ENCODE data around the gene OSGEPL1.

OSGEPL1 gene, protein sequence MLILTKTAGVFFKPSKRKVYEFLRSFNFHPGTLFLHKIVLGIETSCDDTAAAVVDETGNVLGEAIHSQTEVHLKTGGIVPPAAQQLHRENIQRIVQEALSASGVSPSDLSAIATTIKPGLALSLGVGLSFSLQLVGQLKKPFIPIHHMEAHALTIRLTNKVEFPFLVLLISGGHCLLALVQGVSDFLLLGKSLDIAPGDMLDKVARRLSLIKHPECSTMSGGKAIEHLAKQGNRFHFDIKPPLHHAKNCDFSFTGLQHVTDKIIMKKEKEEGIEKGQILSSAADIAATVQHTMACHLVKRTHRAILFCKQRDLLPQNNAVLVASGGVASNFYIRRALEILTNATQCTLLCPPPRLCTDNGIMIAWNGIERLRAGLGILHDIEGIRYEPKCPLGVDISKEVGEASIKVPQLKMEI

DNA sequence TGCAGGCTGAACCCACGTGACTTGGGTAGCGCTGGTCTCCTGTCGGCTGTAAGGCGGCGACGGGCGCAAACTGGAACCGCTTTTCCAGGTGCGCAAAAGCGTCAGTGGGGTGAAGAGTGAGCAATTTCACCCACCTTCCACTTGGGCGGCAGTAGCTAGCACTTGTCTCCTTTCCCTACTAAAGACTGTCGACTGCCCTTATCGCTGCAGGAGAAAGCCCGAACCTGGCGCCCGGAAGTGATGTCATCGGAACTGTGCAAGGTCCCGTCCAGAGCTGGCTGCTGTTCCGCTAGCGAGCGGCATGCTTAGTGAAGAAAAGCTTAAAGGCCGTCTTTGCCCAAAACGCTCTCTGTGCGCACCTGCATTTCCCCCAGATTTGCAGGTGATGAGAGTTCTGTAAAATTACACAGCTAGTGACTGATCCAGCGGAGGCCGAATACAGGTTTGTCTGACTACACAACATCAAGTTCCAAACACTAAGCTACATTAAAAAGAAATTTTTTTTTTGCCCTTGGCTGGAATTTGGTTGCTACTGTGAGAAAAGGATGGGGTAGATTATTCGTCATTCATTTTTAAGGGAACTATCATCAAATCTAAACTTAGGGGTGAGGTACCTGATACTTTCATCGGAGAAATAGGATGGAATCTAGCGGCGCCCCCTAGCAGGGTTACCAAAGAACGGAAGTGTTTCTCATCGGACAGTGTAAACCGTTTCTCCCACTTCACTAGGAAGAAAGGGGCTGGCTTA lies at the start of gene OSGEPL1:
Gene OSGEPL1 (minus strand): TSS at position 242 of the 748 bp plus-strand sequence. CDS start 1,152 bp downstream, outside the sequence.
- Histone ChIP-seq H3K4me1 (ENCODE audit: control insufficient read depth, low read depth, low read length) (no peaks in the 10 kb centered on the region), H3K9ac (ENCODE audit: low read length) (peak within 1 kb of the TSS; percentile 95), H3K9me3 (ENCODE audit: control insufficient read depth, low read depth, low read length) (no peaks in the 10 kb centered on the region), H3K27me3 (ENCODE audit: control insufficient read depth, insufficient read depth, low read length) (no peaks in the 10 kb centered on the region), H3K27ac (ENCODE audit: low read length) (peak within 1 kb of the TSS; percentile 93), H3K36me3 (ENCODE audit: control insufficient read depth, low read depth, low read length) (peaks cover 7% of the 10 kb centered on the region), H3K4me3 (ENCODE audit: low read length) (peak within 1 kb of the TSS; percentile 95)

DNA sequence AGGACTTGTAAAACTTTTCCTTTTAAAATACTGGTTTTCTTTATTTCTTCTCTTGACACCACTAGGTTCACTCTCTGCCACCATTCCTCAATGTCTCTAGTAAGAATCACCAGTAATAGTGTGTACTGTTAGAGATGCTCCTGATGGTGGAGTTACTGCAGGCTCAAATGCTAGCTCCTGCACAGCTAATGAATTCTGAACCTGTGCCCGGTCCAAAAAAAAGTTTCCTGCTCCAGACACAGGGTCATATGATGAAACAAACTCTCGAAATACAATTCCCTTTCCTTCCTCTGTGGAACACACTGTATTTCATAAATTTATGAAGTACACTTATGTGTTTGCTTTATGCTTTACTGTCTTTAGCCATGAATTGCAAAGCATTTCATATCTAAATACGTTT lies 40.8 kb upstream of the OSGEPL1 start:
- Histone ChIP-seq H3K4me1 (ENCODE audit: control insufficient read depth, low read depth, low read length) (no peaks in the 10 kb centered on the region), H3K27ac (ENCODE audit: low read length) (no peak overlapping the region), H3K9ac (ENCODE audit: low read length) (no peak overlapping the region), H3K36me3 (ENCODE audit: control insufficient read depth, low read depth, low read length) (peaks cover 38% of the 10 kb centered on the region), H3K4me3 (ENCODE audit: low read length) (no peak overlapping the region), H3K27me3 (ENCODE audit: control insufficient read depth, insufficient read depth, low read length) (no peaks in the 10 kb centered on the region), H3K9me3 (ENCODE audit: control insufficient read depth, low read depth, low read length) (no peaks in the 10 kb centered on the region)

DNA sequence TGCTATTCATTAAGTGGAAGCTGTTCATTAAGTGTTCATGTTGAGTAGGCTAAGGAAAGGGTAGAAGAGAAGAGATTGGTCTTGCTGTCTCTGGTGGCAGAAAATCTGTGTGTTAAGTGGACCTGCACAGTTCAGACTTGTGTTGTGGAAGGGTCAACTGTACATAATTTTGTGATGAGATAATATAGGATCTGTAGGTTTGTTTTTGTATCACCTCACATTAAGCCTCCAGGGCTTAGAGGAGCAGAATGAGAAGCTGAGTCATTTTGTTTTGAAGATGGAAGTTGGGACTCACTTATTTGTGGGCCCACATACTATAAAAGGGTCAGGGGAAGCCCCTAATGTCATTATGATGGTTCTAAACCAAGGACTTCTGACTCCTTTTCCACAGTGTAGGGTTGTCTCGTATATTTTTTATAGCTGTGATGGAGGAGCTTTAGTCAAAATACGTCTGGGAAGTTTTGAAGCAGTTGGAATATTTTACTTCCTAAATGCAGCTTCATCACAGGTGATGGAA lies 39.9 kb upstream of the OSGEPL1 start:
- H3K4me3 ChIP-seq (ENCODE audit: low read length): no peak overlapping the region
- H3K36me3 ChIP-seq (ENCODE audit: control insufficient read depth, low read depth, low read length): peaks cover 36% of the 10 kb centered on the region

DNA sequence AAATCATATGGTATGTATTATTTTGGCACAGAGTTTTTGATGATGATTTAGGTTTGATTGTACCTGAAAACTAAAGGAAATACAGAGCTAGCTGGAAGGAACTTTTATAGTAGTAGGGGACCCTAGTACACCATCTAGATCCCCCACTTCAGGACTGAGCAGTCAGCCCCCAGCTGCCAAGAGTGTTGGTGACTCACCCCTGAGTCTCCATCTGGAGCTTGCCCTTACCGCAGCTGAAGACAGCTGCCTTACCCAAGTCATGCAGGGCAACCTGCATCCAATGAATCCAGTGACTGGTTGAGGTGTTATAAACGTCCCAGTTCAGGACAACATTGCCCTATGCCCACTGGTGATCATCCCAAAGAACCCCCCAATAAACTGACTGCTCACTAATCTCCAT lies 36.9 kb upstream of the OSGEPL1 start:
- H3K27me3 ChIP-seq (ENCODE audit: control insufficient read depth, insufficient read depth, low read length): no peaks in the 10 kb centered on the region
- H3K36me3 ChIP-seq (ENCODE audit: control insufficient read depth, low read depth, low read length): peaks cover 53% of the 10 kb centered on the region
- H3K9ac ChIP-seq (ENCODE audit: low read length): no peak overlapping the region
- H3K4me1 ChIP-seq (ENCODE audit: control insufficient read depth, low read depth, low read length): no peaks in the 10 kb centered on the region
- H3K4me3 ChIP-seq (ENCODE audit: low read length): no peak overlapping the region
- no peak overlapping the region for H3K27ac ChIP-seq (ENCODE audit: low read length)
- no peaks in the 10 kb centered on the region for H3K9me3 ChIP-seq (ENCODE audit: control insufficient read depth, low read depth, low read length)

More for the DNA sequence above, 39.9 kb upstream of the OSGEPL1 start:
- no peak overlapping the region for H3K9ac ChIP-seq (ENCODE audit: low read length)
- no peaks in the 10 kb centered on the region for H3K4me1 ChIP-seq (ENCODE audit: control insufficient read depth, low read depth, low read length)
- H3K27me3 ChIP-seq (ENCODE audit: control insufficient read depth, insufficient read depth, low read length): no peaks in the 10 kb centered on the region
- H3K9me3 ChIP-seq (ENCODE audit: control insufficient read depth, low read depth, low read length): no peaks in the 10 kb centered on the region
- H3K27ac ChIP-seq (ENCODE audit: low read length): no peak overlapping the region

DNA sequence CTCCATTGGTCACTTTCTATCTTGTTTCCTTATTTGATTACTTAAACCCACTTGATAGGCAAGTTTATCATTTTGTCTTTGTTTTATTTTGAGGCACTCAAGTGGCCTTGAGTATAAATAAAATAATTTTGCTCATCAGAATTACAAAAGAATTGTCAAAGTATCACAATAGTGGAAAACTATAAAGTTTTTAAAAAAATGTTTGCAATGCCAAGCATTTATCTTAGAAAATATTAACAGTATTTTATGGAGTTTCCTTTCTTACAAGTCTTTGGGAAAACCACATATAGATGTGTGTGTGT lies 36.4 kb upstream of the OSGEPL1 start:
- no peak overlapping the region for H3K27ac ChIP-seq (ENCODE audit: low read length)
- no peaks in the 10 kb centered on the region for H3K9me3 ChIP-seq (ENCODE audit: control insufficient read depth, low read depth, low read length)
- H3K9ac ChIP-seq (ENCODE audit: low read length): no peak overlapping the region
- no peaks in the 10 kb centered on the region for H3K4me1 ChIP-seq (ENCODE audit: control insufficient read depth, low read depth, low read length)
- H3K27me3 ChIP-seq (ENCODE audit: control insufficient read depth, insufficient read depth, low read length): no peaks in the 10 kb centered on the region
- H3K4me3 ChIP-seq (ENCODE audit: low read length): no peak overlapping the region
- H3K36me3 ChIP-seq (ENCODE audit: control insufficient read depth, low read depth, low read length): peaks cover 53% of the 10 kb centered on the region

DNA sequence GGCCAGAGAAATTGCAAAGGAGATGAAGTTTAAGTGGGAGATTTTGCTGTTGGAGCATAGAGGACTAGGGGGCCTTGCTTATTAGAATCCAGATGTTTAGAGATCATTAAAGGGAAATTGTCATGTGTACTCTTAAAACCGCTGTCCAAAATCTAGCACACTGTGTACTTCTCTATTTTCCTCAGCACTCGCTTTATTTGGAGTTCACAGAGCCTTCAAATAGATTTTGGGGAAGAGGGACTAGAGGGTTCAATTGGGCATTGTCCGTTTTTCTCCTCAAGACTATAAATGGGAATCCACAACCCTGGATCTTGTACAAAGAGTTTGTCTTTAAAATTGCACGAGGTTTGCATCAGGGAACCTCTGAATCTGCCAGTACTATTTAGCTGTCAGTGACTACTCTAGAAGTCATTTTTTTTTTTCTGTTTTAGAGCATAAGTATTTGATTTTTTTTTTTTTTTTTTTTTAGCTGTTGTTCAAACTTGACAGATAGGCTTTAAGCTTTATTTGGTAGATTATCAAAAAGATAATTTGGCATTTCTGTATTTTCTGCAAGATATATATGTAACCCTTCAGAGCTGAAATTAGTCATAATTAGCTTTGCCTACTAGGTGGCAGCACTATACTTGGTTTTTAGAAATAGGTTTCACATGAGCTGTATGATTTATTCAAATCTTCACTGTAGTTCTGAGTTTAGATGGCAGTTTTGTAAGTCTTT lies 35.9 kb upstream of the OSGEPL1 start:
- H3K27me3 ChIP-seq (ENCODE audit: control insufficient read depth, insufficient read depth, low read length): no peaks in the 10 kb centered on the region
- no peak overlapping the region for H3K9ac ChIP-seq (ENCODE audit: low read length)
- no peak overlapping the region for H3K27ac ChIP-seq (ENCODE audit: low read length)
- no peak overlapping the region for H3K4me3 ChIP-seq (ENCODE audit: low read length)
- H3K9me3 ChIP-seq (ENCODE audit: control insufficient read depth, low read depth, low read length): no peaks in the 10 kb centered on the region
- H3K4me1 ChIP-seq (ENCODE audit: control insufficient read depth, low read depth, low read length): no peaks in the 10 kb centered on the region
- peaks cover 53% of the 10 kb centered on the region for H3K36me3 ChIP-seq (ENCODE audit: control insufficient read depth, low read depth, low read length)

DNA sequence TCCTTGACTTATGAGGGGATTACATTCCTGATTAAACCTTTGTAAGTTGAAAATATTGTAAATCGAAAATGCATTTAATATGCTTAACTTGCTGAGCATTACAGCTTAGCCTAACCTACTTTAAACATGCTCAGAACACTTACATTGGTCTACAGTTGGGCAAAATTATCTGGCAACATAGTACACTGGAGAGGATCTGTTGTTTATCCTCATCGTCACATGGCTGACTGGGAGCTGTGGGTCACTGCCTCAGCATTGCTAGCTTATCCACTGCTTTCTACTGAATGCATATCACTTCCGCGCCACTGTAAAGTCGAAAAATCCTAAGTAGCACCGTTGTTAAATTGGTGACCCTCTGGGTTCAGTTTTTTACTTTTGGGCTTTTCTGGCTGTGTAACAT lies 35.3 kb upstream of the OSGEPL1 start:
- no peaks in the 10 kb centered on the region for H3K9me3 ChIP-seq (ENCODE audit: control insufficient read depth, low read depth, low read length)
- H3K9ac ChIP-seq (ENCODE audit: low read length): no peak overlapping the region
- no peak overlapping the region for H3K4me3 ChIP-seq (ENCODE audit: low read length)
- no peaks in the 10 kb centered on the region for H3K27me3 ChIP-seq (ENCODE audit: control insufficient read depth, insufficient read depth, low read length)
- H3K36me3 ChIP-seq (ENCODE audit: control insufficient read depth, low read depth, low read length): peaks cover 58% of the 10 kb centered on the region
- no peaks in the 10 kb centered on the region for H3K4me1 ChIP-seq (ENCODE audit: control insufficient read depth, low read depth, low read length)
- no peak overlapping the region for H3K27ac ChIP-seq (ENCODE audit: low read length)

DNA sequence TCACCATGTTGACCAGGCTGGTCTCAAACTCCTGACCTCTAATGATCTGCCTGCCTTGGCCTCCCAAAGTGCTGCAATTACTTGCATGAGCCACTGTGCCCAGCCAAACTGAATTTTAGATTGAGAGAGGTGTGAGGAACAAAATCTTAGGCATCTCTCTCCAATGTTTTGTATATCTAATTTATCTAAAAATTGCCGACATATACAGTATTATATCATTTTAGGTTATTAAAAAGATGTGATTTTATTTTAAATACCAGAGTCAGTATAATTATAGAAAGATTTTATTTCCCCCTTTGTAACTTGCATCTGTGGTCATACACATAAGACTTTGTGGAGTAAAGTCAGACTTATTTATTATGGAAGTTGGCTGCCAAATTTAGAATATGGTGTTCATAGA lies 31.7 kb upstream of the OSGEPL1 start:
- Histone ChIP-seq H3K4me3 (ENCODE audit: low read length) (no peak overlapping the region), H3K27ac (ENCODE audit: low read length) (no peak overlapping the region), H3K9ac (ENCODE audit: low read length) (no peak overlapping the region), H3K36me3 (ENCODE audit: control insufficient read depth, low read depth, low read length) (peaks cover 61% of the 10 kb centered on the region), H3K4me1 (ENCODE audit: control insufficient read depth, low read depth, low read length) (no peaks in the 10 kb centered on the region), H3K9me3 (ENCODE audit: control insufficient read depth, low read depth, low read length) (no peaks in the 10 kb centered on the region), H3K27me3 (ENCODE audit: control insufficient read depth, insufficient read depth, low read length) (no peaks in the 10 kb centered on the region)

DNA sequence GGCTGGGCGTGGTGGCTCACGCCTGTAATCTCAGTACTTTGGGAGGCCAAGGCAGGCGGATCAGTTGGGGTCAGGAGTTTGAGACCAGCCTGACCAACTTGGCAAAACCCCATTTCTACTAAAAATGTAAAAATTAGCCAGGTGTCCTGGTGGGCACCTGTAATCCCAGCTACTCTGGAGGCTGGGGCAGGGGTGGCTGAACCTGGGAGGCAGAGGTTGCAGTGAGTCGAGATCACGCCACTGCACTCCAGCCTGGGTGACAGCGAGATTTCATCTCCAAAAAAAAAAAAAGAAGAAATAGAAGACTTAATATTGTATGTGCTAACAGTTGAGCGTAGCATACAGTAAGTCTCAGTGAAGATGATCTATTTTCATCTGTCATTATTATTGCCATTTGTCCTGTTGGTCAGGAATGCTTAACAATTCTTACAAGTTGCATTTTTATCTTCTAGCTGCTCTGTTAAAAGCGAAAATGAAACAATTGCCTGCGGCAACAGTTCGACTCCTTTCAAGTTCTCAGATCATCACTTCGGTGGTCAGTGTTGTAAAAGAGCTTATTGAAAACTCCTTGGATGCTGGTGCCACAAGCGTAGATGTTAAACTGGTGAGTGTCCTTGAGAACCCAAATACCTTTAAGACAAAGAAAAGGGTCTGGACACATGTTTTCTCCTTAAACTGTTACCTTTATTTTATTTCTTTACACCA lies 28.9 kb upstream of the OSGEPL1 start:
- H3K4me3 ChIP-seq (ENCODE audit: low read length): no peak overlapping the region
- peaks cover 40% of the 10 kb centered on the region for H3K36me3 ChIP-seq (ENCODE audit: control insufficient read depth, low read depth, low read length)
- no peak overlapping the region for H3K9ac ChIP-seq (ENCODE audit: low read length)
- H3K27me3 ChIP-seq (ENCODE audit: control insufficient read depth, insufficient read depth, low read length): no peaks in the 10 kb centered on the region
- no peaks in the 10 kb centered on the region for H3K9me3 ChIP-seq (ENCODE audit: control insufficient read depth, low read depth, low read length)
- H3K4me1 ChIP-seq (ENCODE audit: control insufficient read depth, low read depth, low read length): no peaks in the 10 kb centered on the region
- no peak overlapping the region for H3K27ac ChIP-seq (ENCODE audit: low read length)

DNA sequence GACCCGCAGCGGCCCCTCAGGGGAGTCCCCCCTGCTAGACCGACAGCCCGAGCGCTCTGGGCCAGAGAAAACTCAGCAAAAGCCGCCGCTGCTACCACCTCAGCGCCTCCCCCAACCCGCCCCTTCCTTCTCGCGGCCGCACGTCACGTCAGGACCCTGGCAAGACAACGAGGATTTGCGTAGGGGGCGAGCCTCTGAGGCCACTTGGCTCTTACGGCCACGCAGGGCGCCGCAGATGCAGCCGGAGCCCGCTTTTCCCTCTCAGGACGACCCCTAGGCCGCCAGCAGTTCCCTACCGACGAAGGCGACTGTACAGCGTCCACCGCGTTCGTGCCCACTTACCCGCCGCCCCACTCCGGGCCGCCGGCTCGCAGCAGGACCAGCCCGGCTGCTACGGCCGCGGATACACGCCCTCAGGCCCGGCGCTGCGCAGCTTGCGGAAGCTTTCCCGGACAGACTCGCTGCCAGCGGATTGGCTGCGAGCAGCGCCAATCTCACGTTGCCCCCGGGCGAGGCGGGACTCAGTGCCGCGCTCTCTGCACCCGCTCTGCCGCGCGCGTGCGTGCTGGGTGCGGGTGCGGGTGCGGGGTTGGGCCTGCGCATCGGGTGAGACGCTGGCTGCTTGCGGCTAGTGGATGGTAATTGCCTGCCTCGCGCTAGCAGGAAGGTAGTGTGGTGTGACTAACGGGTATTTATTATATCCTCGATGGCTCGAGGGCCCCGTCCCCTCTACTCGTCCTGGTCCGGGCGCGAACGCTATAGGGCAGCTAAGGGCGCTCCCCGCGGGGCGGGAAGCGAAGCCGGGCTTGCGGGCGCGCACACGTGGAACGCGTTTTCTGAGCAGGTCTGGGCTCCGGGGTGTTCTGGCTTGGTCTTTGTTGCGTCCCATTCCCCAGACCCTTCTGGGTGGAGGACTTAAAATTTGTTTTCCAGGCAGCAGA lies 21.6 kb upstream of the OSGEPL1 start, which contains the start of the genes ORMDL1 and PMS1:
Gene ORMDL1 (minus strand): TSS at position 413 of the 941 bp plus-strand sequence. CDS start 1,744 bp downstream, outside the sequence.
Gene PMS1 (plus strand): TSS at position 524 of the 941 bp plus-strand sequence. CDS start 7,360 bp downstream, outside the sequence.
- peaks cover 4% of the 10 kb centered on the region for H3K4me1 ChIP-seq (ENCODE audit: control insufficient read depth, low read depth, low read length)
- no peaks in the 10 kb centered on the region for H3K9me3 ChIP-seq (ENCODE audit: control insufficient read depth, low read depth, low read length)
- peak within 1 kb of the TSS; percentile 86 for H3K4me3 ChIP-seq (ENCODE audit: low read length)
- peaks cover 26% of the 10 kb centered on the region for H3K36me3 ChIP-seq (ENCODE audit: control insufficient read depth, low read depth, low read length)
- no peaks in the 10 kb centered on the region for H3K27me3 ChIP-seq (ENCODE audit: control insufficient read depth, insufficient read depth, low read length)
- H3K9ac ChIP-seq (ENCODE audit: low read length): peak within 1 kb of the TSS; percentile 93
- H3K27ac ChIP-seq (ENCODE audit: low read length): peak within 1 kb of the TSS; percentile 91
